Dendritic cell treated with granulocyte-macrophage colony-stimulating factor and Interleukin-4, amounts not matched to agents 40 ng/mL and 50 ng/mL, for 4 days (primary cell): ENCODE measurements around the gene CSNK1G3.

Experiments used
- H3K27ac Mint-ChIP-seq: one replicate; pipeline ENCODE4 v1.8.0; 2022; ENCODE audit warnings: mild to moderate bottlenecking, mixed read lengths
- H3K27me3 Mint-ChIP-seq: one replicate; pipeline ENCODE4 v1.8.0; 2022; ENCODE audit warnings: mild to moderate bottlenecking, mixed read lengths
- H3K36me3 Mint-ChIP-seq: one replicate; pipeline ENCODE4 v1.8.0; 2022; ENCODE audit warnings: low read depth, mixed read lengths
- H3K4me1 Mint-ChIP-seq: one replicate; pipeline ENCODE4 v1.8.0; 2022; ENCODE audit warnings: low read depth, mixed read lengths
- H3K4me3 Mint-ChIP-seq: one replicate; pipeline ENCODE4 v1.8.0; 2022; ENCODE audit warnings: mild to moderate bottlenecking, moderate library complexity, mixed read lengths
- H3K9me3 Mint-ChIP-seq: one replicate; pipeline ENCODE4 v1.8.0; 2022; ENCODE audit warnings: mixed read lengths
- intact Hi-C: fragments of 100-400 bp; cut with micrococcal nuclease; formaldehyde crosslinking; loops from one replicate; pipeline ENCODE4 v1.15.0; 2022

The CSNK1G3 gene

DNA sequence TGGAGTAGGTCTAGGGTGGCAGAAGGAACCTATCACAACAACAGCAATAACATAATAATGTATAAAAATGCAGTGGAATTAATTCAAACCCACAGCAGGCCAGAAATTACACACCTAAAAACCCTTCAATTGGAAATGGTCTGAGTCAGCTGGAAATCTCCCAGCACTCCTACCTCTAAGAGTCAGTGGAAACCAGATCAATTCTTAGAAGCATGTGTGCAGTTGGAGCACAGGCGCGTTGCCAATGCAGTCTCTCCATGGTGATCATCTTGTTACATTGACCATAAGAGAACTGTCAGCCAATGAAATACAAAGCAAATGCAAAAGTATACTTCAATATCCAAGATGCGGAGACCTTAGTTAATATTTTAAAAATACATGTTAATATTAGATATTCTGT, 15.1 kb upstream of the CSNK1G3 start:
- H3K36me3 Mint-ChIP-seq: no peaks in the 10 kb centered on the region
- intact Hi-C loops: no loop called here
- H3K27ac Mint-ChIP-seq: no peak overlapping the region
- no peaks in the 10 kb centered on the region for H3K27me3 Mint-ChIP-seq
- H3K4me1 Mint-ChIP-seq: no peaks in the 10 kb centered on the region
- H3K9me3 Mint-ChIP-seq: no peaks in the 10 kb centered on the region
- no peak overlapping the region for H3K4me3 Mint-ChIP-seq

DNA sequence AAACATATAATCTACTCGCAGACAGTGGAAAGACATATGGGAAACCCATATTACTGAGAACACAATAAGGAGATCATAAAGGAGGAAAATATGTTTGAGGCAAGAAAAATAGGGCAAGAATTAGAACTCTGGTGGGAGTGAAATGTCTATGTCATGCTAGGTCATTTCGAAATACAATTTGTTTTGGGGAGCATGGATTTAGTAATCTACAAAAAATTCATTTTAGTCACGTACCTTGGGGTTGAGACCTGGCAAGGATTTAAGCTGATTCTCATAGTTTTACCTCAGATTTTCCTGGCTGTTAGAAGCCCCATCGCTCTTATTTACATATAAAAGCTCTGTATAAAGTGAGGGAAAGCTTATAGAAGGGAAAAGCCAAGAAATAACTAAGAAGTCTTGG, 11.5 kb upstream of the CSNK1G3 start:
- no peaks in the 10 kb centered on the region for H3K36me3 Mint-ChIP-seq
- no peaks in the 10 kb centered on the region for H3K9me3 Mint-ChIP-seq
- intact Hi-C loops: no loop called here
- H3K27me3 Mint-ChIP-seq: no peaks in the 10 kb centered on the region
- no peak overlapping the region for H3K27ac Mint-ChIP-seq
- no peak overlapping the region for H3K4me3 Mint-ChIP-seq
- no peaks in the 10 kb centered on the region for H3K4me1 Mint-ChIP-seq

DNA sequence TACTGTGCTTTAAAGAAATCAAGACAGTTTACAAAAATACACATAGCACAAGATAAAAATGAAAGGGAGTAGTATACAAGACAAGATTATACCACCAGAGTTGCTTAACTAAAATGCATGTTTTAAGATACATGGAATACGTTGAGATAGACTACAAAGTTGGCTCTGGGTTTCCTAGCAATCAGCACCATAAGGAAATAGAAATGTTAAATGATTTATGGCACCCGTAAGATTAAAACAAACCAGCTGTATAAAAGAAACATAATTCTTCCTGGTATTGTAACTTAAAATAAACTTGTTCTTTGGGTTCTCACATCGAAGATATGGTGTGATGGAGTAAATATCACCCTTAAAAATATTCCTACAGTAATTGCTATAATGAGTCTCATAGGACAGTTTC, 9.9 kb upstream of the CSNK1G3 start:
- H3K36me3 Mint-ChIP-seq: no peaks in the 10 kb centered on the region
- no peaks in the 10 kb centered on the region for H3K4me1 Mint-ChIP-seq
- H3K27me3 Mint-ChIP-seq: no peaks in the 10 kb centered on the region
- H3K27ac Mint-ChIP-seq: no peak overlapping the region
- no peaks in the 10 kb centered on the region for H3K9me3 Mint-ChIP-seq
- H3K4me3 Mint-ChIP-seq: no peak overlapping the region
- intact Hi-C loops: no loop called here

DNA sequence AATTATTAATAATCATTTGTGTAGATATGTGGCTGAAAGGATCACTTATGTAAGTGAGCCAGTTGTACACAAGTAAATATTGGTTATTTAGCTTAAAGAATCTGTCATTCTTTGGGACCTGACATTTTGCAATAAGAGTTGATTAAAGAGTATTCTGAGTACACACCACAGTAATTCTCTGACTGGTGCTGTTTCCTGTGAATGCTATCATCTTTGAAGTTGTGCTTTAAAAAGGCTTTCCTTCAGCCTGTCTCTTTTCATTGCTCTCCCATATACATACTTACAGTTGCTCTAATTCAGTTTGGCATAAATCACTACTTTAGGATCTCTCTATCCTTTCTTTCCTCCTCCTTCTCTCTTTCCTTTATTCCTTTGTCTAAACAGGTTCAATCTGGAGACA, 8.7 kb upstream of the CSNK1G3 start:
- H3K27me3 Mint-ChIP-seq: peaks cover 3% of the 10 kb centered on the region
- no peaks in the 10 kb centered on the region for H3K36me3 Mint-ChIP-seq
- no peaks in the 10 kb centered on the region for H3K4me1 Mint-ChIP-seq
- intact Hi-C loops: no loop called here
- no peak overlapping the region for H3K4me3 Mint-ChIP-seq
- H3K9me3 Mint-ChIP-seq: no peaks in the 10 kb centered on the region
- H3K27ac Mint-ChIP-seq: no peak overlapping the region

DNA sequence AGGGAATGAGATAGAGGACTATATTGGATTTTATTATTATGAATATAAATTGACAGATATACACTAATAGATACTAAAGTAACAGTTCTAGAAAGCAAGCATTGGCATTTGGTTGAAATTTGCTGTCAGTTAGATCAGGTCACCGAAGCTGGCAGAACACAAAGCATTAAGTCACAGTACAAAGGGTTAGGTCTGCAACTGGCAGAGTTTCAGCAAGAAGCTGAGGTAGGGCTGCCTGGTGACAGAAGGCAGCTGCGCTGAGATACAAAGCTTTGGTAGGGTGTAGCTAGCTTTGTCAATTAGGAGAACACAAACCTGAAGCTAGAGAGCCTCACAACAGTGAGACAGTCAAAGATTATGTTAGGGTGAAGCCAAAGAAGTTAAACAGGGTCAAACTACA, 6.3 kb upstream of the CSNK1G3 start:
- H3K27ac Mint-ChIP-seq: no peak overlapping the region
- no peaks in the 10 kb centered on the region for H3K4me1 Mint-ChIP-seq
- no peak overlapping the region for H3K4me3 Mint-ChIP-seq
- intact Hi-C loops: no loop called here
- no peaks in the 10 kb centered on the region for H3K9me3 Mint-ChIP-seq
- H3K27me3 Mint-ChIP-seq: peaks cover 5% of the 10 kb centered on the region
- H3K36me3 Mint-ChIP-seq: no peaks in the 10 kb centered on the region

DNA sequence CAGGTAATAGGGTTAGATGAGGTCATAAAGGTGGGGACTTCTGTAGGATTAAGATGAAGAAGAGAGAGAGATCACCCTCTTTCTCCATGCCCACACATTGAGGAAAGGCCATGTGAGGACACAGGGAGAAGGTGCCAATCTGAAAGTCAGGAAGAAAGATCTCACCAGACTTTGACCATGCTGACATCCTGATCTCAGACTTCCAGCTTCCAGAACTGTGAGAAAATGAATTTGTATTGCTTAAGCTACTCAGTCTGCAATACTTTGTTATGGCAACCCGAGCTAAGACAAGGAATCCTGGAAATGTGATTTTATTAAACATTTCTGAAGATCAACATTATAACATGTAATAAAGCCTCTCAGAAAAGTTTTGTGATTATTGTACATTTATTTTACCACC, 3.5 kb upstream of the CSNK1G3 start:
- Mint-ChIP-seq H3K36me3 (peaks cover 15% of the 10 kb centered on the region), H3K9me3 (no peaks in the 10 kb centered on the region), H3K4me3 (no peak overlapping the region), H3K27me3 (peaks cover 5% of the 10 kb centered on the region), H3K4me1 (peaks cover 13% of the 10 kb centered on the region), H3K27ac (no peak overlapping the region)
- intact Hi-C loops: no loop called here

DNA sequence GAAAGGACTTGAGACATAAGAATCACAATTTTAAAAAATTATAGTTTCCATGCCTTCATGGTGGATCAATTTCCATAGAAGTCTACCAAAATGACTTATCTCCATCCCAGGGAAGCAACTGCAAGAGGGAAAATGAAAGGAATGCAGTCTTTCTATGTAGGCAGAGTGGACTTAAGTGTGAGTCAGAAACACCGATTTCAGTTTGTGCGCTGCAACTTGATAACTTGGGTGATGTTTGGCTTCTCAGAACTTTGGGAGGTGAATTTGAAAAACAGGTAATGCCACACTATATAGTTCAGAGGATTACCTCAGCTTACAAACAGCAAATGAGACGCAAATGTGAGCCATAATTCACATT, 708 bp upstream of the CSNK1G3 start:
- Mint-ChIP-seq H3K4me1 (peaks cover 28% of the 10 kb centered on the region), H3K27me3 (peaks cover 5% of the 10 kb centered on the region), H3K36me3 (peaks cover 15% of the 10 kb centered on the region), H3K9me3 (no peaks in the 10 kb centered on the region), H3K4me3 (peak overlapping the region; percentile 97), H3K27ac (peak overlapping the region; percentile 96)
- intact Hi-C loops: loop anchor here (5.0 to 10.0 kb wide), 2 partner anchors 96 to 1546 kb away; partner anchors contain the start of gene SRFBP1

DNA sequence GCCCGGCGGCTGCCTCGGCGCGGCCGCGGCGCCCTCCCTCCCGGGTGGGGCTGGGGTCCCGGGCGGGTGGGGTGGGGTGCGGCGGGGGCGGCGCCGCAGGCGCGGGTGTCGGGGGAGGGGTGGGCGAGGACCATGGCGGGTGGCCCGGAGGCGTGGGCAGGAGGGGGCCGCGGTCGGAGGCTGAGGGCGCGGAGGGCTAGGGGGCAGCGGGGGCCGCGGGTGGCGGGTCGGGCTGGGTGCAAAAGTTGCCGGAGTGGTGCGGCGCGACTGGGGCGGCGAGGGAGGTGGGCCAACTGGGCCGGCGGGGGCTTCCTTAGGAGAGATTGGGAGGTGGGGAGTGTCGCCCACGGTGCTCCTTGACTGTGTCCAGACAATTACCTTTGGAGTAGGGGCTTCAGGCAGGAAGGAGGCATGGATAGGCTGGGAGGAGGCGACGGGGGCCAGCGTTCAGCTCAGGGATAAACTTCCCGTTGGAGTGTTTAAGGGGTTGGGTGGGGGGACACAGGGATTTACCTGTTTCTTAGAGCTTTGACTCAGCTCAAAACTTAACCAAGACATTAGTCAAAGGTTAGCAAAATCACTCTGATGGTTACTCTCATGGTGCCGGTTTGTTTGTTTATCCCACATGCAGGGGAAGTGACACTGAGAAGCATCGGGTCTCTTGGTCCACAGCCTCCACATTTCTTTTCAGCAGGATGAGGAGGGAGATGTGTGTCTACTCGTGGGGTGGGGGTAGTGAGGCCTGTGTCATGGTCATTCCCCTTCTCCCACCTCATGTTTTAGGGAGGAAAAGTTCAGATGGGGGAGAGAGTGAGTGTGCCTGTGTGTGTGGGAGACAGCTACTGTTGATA, 859 bp downstream of the CSNK1G3 start:
- peaks cover 15% of the 10 kb centered on the region for H3K36me3 Mint-ChIP-seq
- intact Hi-C loops: loop anchor here (1.0 to 10.0 kb wide), 3 partner anchors 90 to 1548 kb away; partner anchors contain the start of genes CEP120 and SRFBP1
- H3K4me3 Mint-ChIP-seq: peak overlapping the region; percentile 97
- H3K9me3 Mint-ChIP-seq: no peaks in the 10 kb centered on the region
- H3K27me3 Mint-ChIP-seq: peaks cover 5% of the 10 kb centered on the region
- H3K4me1 Mint-ChIP-seq: peaks cover 32% of the 10 kb centered on the region
- peak overlapping the region; percentile 96 for H3K27ac Mint-ChIP-seq

DNA sequence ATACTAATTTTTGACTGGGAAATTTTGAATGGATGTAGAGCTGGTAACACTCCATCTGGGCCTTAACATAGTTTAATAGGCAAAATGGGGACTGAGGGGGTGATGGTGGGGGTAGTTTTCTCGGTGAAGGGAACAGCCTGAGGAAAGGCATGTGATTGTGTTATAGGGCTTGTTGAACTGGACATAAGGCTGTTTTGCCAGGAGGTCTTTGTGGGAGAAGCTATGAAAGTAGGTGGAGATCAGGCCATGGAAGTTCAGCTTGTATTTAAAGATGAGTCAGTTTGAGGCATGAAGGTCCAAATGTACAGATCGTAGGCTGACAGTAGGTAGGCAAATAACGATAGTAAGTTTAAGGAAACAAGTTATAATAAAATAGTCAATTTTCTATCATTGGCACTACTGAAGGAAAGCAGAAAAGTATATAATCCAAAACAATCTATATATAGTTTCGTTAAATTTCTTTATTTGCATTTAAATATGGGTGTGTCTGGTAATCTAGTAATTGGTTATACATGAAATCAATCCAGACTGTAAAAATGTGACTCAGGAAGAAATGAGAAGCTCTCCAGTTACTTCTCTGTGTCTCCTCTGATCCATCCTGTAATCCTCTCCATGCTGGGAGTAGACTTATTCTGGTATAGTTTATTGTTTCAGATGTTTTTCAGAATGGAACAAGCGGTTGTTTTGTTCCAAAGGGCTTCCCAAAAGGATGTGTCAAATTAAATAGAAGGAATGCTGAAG, 2.8 kb downstream of the CSNK1G3 start:
- intact Hi-C loops: loop anchor here (5.0 to 10.0 kb wide), 2 partner anchors 93 to 1550 kb away; partner anchors contain the start of gene SRFBP1
- peak overlapping the region; percentile 13 for H3K27ac Mint-ChIP-seq
- H3K9me3 Mint-ChIP-seq: no peaks in the 10 kb centered on the region
- peaks cover 15% of the 10 kb centered on the region for H3K36me3 Mint-ChIP-seq
- no peak overlapping the region for H3K4me3 Mint-ChIP-seq
- H3K4me1 Mint-ChIP-seq: peaks cover 45% of the 10 kb centered on the region
- no peaks in the 10 kb centered on the region for H3K27me3 Mint-ChIP-seq

DNA sequence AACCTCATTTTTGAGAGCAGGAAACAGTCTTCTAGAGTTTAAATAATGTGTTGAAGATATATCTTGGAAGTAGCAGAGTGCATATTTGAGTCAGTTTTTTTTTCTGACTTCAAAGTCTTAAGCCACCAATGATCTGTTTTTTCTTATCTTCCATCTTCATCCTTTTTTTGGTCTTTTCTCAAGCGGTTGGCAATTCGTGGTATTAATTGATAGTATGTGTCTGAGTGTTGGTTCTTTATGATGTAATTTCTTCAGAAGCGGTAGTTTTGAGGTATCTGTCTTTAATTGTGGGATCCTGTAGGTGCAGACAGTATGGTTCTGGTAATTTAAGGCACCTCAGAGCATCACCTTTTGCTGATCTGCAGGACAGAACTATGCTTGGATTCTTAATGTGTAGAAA, 3.9 kb downstream of the CSNK1G3 start:
- intact Hi-C loops: loop anchor here (10.0 kb wide), 1 partner anchor 1551 kb away; the partner anchor contains the start of gene SRFBP1
- no peak overlapping the region for H3K4me3 Mint-ChIP-seq
- no peaks in the 10 kb centered on the region for H3K9me3 Mint-ChIP-seq
- peaks cover 15% of the 10 kb centered on the region for H3K36me3 Mint-ChIP-seq
- no peaks in the 10 kb centered on the region for H3K27me3 Mint-ChIP-seq
- H3K4me1 Mint-ChIP-seq: peaks cover 45% of the 10 kb centered on the region
- H3K27ac Mint-ChIP-seq: no peak overlapping the region

DNA sequence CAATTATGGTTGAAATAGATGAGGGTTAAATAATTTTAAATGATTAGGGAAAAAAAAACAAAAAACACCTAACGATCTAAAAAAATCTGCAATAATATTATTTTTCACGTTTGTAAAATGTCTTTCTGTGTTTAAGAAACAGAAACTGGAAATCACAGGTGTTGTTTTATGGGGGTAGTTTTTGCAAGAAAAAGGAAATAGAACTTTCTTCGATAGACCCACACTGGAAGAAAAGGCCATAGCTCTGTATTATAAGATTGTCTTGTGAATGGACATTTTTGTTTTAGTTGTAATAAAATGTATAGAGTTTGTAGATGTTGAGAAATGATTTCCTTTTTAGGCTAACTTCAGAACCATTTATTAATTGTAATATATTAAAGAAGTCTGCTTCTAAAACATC, 5.5 kb downstream of the CSNK1G3 start:
- intact Hi-C loops: loop anchor here (10.0 kb wide), 1 partner anchor 1553 kb away; the partner anchor contains the start of gene SRFBP1
- Mint-ChIP-seq H3K4me3 (no peak overlapping the region), H3K4me1 (peaks cover 37% of the 10 kb centered on the region), H3K9me3 (no peaks in the 10 kb centered on the region), H3K27ac (no peak overlapping the region), H3K27me3 (no peaks in the 10 kb centered on the region), H3K36me3 (peaks cover 5% of the 10 kb centered on the region)

DNA sequence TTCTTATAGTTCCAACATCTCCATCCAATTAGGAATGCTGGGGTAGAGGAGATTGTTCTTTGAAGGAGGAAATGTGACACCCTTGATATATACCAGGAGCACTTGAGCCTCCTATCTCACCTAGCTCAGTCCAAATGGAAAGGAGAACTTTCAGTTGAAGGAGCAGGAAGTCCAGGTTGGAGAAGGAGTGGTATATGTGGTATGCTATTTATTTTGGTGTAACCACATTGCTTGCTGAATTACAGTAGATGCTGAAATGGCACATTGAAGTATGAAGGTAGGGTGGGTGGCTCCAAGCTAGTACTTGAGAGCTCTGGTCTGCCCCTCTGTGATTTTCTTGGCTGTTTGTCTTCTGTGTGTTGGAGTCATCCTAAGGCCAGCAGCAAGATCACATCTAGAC, 6.1 kb downstream of the CSNK1G3 start:
- Mint-ChIP-seq H3K9me3 (no peaks in the 10 kb centered on the region), H3K4me3 (no peak overlapping the region), H3K27ac (no peak overlapping the region), H3K36me3 (no peaks in the 10 kb centered on the region), H3K27me3 (no peaks in the 10 kb centered on the region), H3K4me1 (peaks cover 34% of the 10 kb centered on the region)
- intact Hi-C loops: loop anchor here (10.0 kb wide), 1 partner anchor 1553 kb away; the partner anchor contains the start of gene SRFBP1

DNA sequence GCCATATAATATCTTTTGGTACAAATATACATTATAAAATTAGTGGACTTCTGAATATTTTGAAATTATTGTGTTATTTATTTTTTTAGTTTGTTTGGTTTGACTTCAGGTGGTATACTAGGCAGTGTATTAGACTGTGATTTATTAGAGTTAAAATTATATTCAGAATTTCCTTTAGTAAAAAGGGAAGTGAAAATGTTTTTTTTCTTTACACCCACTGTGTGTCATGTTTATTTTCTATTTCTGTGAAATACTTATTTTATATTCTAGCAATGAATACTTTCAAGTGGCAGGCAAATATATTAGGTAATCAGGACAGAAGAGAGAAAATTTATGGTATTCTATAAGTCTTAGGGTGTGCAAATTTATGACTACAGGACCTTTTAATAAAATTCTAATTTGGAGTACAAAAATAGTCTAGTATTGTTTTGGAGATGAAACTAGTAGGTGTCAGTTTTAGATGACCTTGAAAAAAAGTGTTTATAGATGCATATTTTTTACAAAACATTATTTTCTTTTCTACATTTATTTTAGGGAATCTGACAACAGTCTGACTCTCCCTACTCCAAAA, 8.8 kb downstream of the CSNK1G3 start:
- Mint-ChIP-seq H3K36me3 (no peaks in the 10 kb centered on the region), H3K27ac (no peak overlapping the region), H3K27me3 (no peaks in the 10 kb centered on the region), H3K9me3 (no peaks in the 10 kb centered on the region), H3K4me3 (no peak overlapping the region), H3K4me1 (peaks cover 32% of the 10 kb centered on the region)
- intact Hi-C loops: no loop called here

DNA sequence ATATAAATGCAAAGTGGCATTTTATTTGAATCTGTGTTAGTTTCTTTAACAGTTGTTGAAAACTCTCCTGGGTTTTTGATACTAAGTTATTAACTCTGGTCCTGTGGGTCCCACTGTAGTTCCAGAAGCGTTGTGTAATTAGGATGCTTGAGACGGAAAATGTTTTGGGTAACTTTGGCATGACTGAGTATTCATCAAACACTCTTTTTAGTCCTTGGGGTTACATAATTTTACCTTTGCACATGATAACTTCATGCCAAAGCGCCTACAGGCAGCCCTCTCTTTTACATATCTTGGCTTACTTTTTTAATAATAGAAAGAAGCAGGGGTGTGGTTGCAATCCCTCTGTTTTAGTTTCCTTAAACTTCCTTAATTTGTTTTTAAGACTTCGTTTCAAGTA, 12.2 kb downstream of the CSNK1G3 start:
- no peaks in the 10 kb centered on the region for H3K36me3 Mint-ChIP-seq
- peaks cover 20% of the 10 kb centered on the region for H3K4me1 Mint-ChIP-seq
- H3K27me3 Mint-ChIP-seq: no peaks in the 10 kb centered on the region
- no peaks in the 10 kb centered on the region for H3K9me3 Mint-ChIP-seq
- no peak overlapping the region for H3K27ac Mint-ChIP-seq
- intact Hi-C loops: no loop called here
- no peak overlapping the region for H3K4me3 Mint-ChIP-seq
